Parathyroid adenoma (tissue), 2 donors: ENCODE data around the gene HS6ST3.

Experiments
- H2AFZ ChIP-seq: fragments of 300-600 bp; sonication (generic); one replicate; pipeline ENCODE4 v1.7.0; 2017; ENCODE audit warnings: antibody characterized with exemption, mild to moderate bottlenecking
- H3K27ac ChIP-seq: fragments of 300-600 bp; sonication (generic); one replicate; pipeline ENCODE4 v1.7.0; 2017
- H3K27me3 ChIP-seq: fragments of 300-600 bp; sonication (generic); one replicate; pipeline ENCODE4 v1.7.0; 2017; ENCODE audit warnings: low read length; ENCODE audit not compliant: control insufficient read depth, insufficient read depth
- H3K36me3 ChIP-seq: fragments of 300-600 bp; sonication (generic); one replicate; pipeline ENCODE4 v1.7.0; 2017; ENCODE audit warnings: low read length; ENCODE audit not compliant: control insufficient read depth, insufficient read depth
- H3K4me1 ChIP-seq: fragments of 300-600 bp; sonication (generic); one replicate; pipeline ENCODE4 v1.7.0; 2017; ENCODE audit warnings: control low read depth
- H3K4me2 ChIP-seq: fragments of 300-600 bp; sonication (generic); one replicate; pipeline ENCODE4 v1.7.0; 2017; ENCODE audit warnings: low read length
- H3K4me3 ChIP-seq: fragments of 300-600 bp; sonication (generic); one replicate; pipeline ENCODE4 v1.7.0; 2017; ENCODE audit warnings: low read depth, low read length
- H3K79me2 ChIP-seq: fragments of 300-600 bp; sonication (generic); one replicate; pipeline ENCODE4 v1.7.0; 2017; ENCODE audit warnings: control low read depth
- H3K9ac ChIP-seq: fragments of 300-600 bp; sonication (generic); one replicate; pipeline ENCODE4 v1.7.0; 2017; ENCODE audit warnings: mild to moderate bottlenecking
- H3K9me3 ChIP-seq: fragments of 300-600 bp; sonication (generic); one replicate; pipeline ENCODE4 v1.7.0; 2017; ENCODE audit warnings: low read length; ENCODE audit not compliant: control insufficient read depth
- TF ChIP-seq, protein P1 (sequence below): fragments of 300-600 bp; sonication (generic); IDR thresholded peaks from one replicate; pipeline ENCODE4 v1.7.0; 2017; ENCODE audit warnings: antibody characterized with exemption, mild to moderate bottlenecking
- donor health status: primary hyperparathyroidism.

HS6ST3 gene

GRCh38 chr13:96726651-96727050 is 636.7 kb downstream of the HS6ST3 start:
- TF ChIP-seq, protein P1, sequence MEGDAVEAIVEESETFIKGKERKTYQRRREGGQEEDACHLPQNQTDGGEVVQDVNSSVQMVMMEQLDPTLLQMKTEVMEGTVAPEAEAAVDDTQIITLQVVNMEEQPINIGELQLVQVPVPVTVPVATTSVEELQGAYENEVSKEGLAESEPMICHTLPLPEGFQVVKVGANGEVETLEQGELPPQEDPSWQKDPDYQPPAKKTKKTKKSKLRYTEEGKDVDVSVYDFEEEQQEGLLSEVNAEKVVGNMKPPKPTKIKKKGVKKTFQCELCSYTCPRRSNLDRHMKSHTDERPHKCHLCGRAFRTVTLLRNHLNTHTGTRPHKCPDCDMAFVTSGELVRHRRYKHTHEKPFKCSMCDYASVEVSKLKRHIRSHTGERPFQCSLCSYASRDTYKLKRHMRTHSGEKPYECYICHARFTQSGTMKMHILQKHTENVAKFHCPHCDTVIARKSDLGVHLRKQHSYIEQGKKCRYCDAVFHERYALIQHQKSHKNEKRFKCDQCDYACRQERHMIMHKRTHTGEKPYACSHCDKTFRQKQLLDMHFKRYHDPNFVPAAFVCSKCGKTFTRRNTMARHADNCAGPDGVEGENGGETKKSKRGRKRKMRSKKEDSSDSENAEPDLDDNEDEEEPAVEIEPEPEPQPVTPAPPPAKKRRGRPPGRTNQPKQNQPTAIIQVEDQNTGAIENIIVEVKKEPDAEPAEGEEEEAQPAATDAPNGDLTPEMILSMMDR = no peak

GRCh38 chr13:96728463-96728862 is 638.6 kb downstream of the HS6ST3 start:
- Histone ChIP-seq H3K9ac (no peak overlapping the region), H3K9me3 (no peaks in the 10 kb centered on the region), H3K27ac (no peak overlapping the region), H3K27me3 (no peaks in the 10 kb centered on the region), H3K4me1 (no peaks in the 10 kb centered on the region), H3K4me2 (no peak overlapping the region), H3K36me3 (no peaks in the 10 kb centered on the region), H3K79me2 (no peaks in the 10 kb centered on the region), H2AFZ (no peak overlapping the region), H3K4me3 (no peak overlapping the region)
- TF ChIP-seq, protein P1 = no peak

More at GRCh38 chr13:96726651-96727050, 636.7 kb downstream of the HS6ST3 start:
- no peaks in the 10 kb centered on the region for H3K27me3 ChIP-seq
- no peaks in the 10 kb centered on the region for H3K9me3 ChIP-seq
- no peaks in the 10 kb centered on the region for H3K36me3 ChIP-seq
- no peaks in the 10 kb centered on the region for H3K4me1 ChIP-seq
- no peaks in the 10 kb centered on the region for H3K79me2 ChIP-seq
- no peak overlapping the region for H2AFZ ChIP-seq
- no peak overlapping the region for H3K27ac ChIP-seq
- no peak overlapping the region for H3K4me2 ChIP-seq
- H3K4me3 ChIP-seq = no peak overlapping the region
- H3K9ac ChIP-seq = no peak overlapping the region

DNA sequence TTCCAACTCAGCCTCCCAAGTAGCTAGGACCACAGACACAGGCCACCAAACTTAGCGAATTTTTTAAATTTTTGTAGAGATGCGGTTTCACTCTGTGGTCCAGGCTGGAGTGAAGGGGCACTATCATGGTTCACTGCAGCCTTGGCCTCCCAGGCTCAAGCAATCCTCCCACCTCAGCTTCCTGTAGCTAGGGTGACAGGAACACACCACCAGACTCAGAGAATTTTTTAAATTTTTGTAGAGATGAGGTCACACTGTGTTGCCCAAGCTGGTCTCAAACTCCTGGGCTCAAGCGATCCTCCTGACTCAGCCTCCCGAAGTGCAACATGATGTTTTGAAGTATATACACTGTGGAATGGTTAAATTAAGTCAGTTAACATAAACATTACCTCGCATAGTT is 640.8 kb downstream of the HS6ST3 start:
- H3K27me3 ChIP-seq = no peaks in the 10 kb centered on the region
- H3K9ac ChIP-seq = no peak overlapping the region
- no peaks in the 10 kb centered on the region for H3K4me1 ChIP-seq
- TF ChIP-seq, protein P1 = no peak
- no peak overlapping the region for H2AFZ ChIP-seq
- H3K36me3 ChIP-seq = no peaks in the 10 kb centered on the region
- H3K4me2 ChIP-seq = no peak overlapping the region
- H3K9me3 ChIP-seq = no peaks in the 10 kb centered on the region
- H3K27ac ChIP-seq = no peak overlapping the region
- H3K4me3 ChIP-seq = no peak overlapping the region
- no peaks in the 10 kb centered on the region for H3K79me2 ChIP-seq

- Histone ChIP-seq H3K9ac (no peak overlapping the region), H3K27ac (no peak overlapping the region), H3K4me1 (no peaks in the 10 kb centered on the region), H3K4me2 (no peak overlapping the region), H2AFZ (no peak overlapping the region), H3K36me3 (no peaks in the 10 kb centered on the region), H3K4me3 (no peak overlapping the region), H3K79me2 (no peaks in the 10 kb centered on the region), H3K9me3 (no peaks in the 10 kb centered on the region), H3K27me3 (no peaks in the 10 kb centered on the region)
- TF ChIP-seq, protein P1 = no peak
These were observed 644.6 kb downstream of the HS6ST3 start for GRCh38 chr13:96734499-96734898.

DNA sequence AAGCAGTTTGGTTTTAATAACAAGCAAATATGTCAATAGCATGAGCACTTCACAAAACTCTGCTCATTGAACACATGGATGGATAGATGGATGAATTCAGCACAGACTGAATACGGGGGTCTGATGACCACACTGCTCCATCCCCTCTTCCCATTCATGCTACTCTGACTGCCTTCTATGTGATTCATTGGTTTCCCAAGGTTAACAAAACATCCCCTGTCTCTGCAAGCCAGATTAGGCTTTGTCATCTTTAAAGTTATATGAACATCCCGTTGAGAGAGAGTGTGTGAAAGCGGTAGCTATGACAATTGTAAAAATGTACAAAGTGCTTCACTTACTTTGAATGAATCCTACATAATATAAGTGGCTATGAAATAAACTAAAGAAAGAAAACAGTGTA is 651.9 kb downstream of the HS6ST3 start:
- TF ChIP-seq, protein P1 = no peak
- no peaks in the 10 kb centered on the region for H3K36me3 ChIP-seq

More for the DNA sequence above, 651.9 kb downstream of the HS6ST3 start:
- no peaks in the 10 kb centered on the region for H3K27me3 ChIP-seq
- no peak overlapping the region for H3K9ac ChIP-seq
- no peaks in the 10 kb centered on the region for H3K4me1 ChIP-seq
- H3K27ac ChIP-seq = no peak overlapping the region
- no peak overlapping the region for H3K4me3 ChIP-seq
- no peak overlapping the region for H2AFZ ChIP-seq
- H3K4me2 ChIP-seq = no peak overlapping the region
- no peaks in the 10 kb centered on the region for H3K9me3 ChIP-seq
- H3K79me2 ChIP-seq = no peaks in the 10 kb centered on the region
